ENCODE data around the gene EPHX1.

- no peak for TF ChIP-seq POLR2AphosphoS5 (IDR thresholded peaks at IDR 0.05)
- TF ChIP-seq POLR2A (IDR thresholded peaks at IDR 0.05), result no peak
- no peak for TF ChIP-seq CTCF (IDR thresholded peaks at IDR 0.05)
These were observed 75.4 kb downstream of the EPHX1 start for GRCh38 chr1:225885336-225885735.

Data from suprapubic skin (tissue), 4 donors.